MM.1S (cell line): ENCODE data around the gene RABEP2.

Source experiments
- CTCF ChIP-seq: fragments of 300-600 bp; sonication (generic); IDR thresholded peaks from 2 replicates; pipeline ENCODE4 v1.5.1; 2016; ENCODE audit warnings: antibody characterized with exemption, low read length, mixed read lengths
- EZH2phosphoT487 ChIP-seq: fragments of 300-600 bp; sonication (generic); IDR thresholded peaks from 2 replicates; pipeline ENCODE4 v1.6.1; 2018; ENCODE audit warnings: antibody characterized with exemption, low read length

GRCh38 chr16:28923652-28924398, 1.2 kb downstream of the RABEP2 start:
- no peak for TF ChIP-seq CTCF
- no peak for TF ChIP-seq EZH2phosphoT487
